HepG2 (cell line): ENCODE data around the gene GPR107. TPM values are rescaled to one million over a fixed set of nuclear protein-coding genes. Genes with fewer than 3 reads are reported as not detected.

Source experiments
- ATAC-seq: fragments of 200-7000 bp; cut with Tn5 transposase; 3 replicates; pipeline ENCODE4 v1.9.1; 2020; ENCODE audit warnings: mild to moderate bottlenecking, moderate library complexity
- BruUV-seq: library from RNA; stranded (reverse); fragments of 400-500 nt; replicated peaks from 2 replicates; lab custom pipeline; 2021; lab: Mats Ljungman, UMichigan
- CTCF ChIA-PET: fragments of 300-600 bp; formaldehyde crosslinking; extraction: SDS; loops from one replicate; lab custom pipeline; 2021; ENCODE audit warnings: low total read pairs, inconsistent platforms, low intra/inter-chr PET ratio; lab: Yijun Ruan, JAX
- POLR2A ChIA-PET: fragments of 350-600 bp; sonication (Branson Sonifier 250); formaldehyde crosslinking; loops from one replicate; lab custom pipeline; 2020; ENCODE audit warnings: antibody characterized with exemption, inconsistent platforms; lab: Yijun Ruan, JAX
- DNase-seq: peaks from one replicate; pipeline ENCODE4 v3.0.0-alpha.2; 2015; ENCODE audit warnings: low spot score
- FAIRE-seq: peaks from 3 replicates; lab custom pipeline; 2011; peaks lifted over from hg19 to GRCh38; lab: Jason Lieb, UNC
- H2AFZ ChIP-seq: one replicate; pipeline ENCODE4 v1.6.1; 2011; ENCODE audit warnings: low read length, inconsistent platforms
- H3K27ac ChIP-seq: fragments of 300-600 bp; 3 replicates; pipeline ENCODE4 v1.8.0; 2011; ENCODE audit warnings: mixed run types, mild to moderate bottlenecking, mixed read lengths, low read length, inconsistent platforms; ENCODE audit not compliant: insufficient read depth; ENCODE audit errors: extremely low read length
- H3K27me3 ChIP-seq, 2 experiments: fragments of 200-600 bp in 1 of 2; 2 replicates in 1 of 2; 3 replicates in 1 of 2; pipeline versions ENCODE4 v1.6.0 to v1.8.0; 2011; ENCODE audit warnings: low read length in 2 of 2, mild to moderate bottlenecking in 2 of 2, moderate library complexity in 2 of 2, inconsistent platforms in 1 of 2; ENCODE audit not compliant: insufficient read depth in 2 of 2, control insufficient read depth in 1 of 2
- H3K36me3 ChIP-seq, 2 experiments: fragments of 200-600 bp in 1 of 2; replicated peaks in 1 of 2; 2 replicates in 1 of 2; 3 replicates in 1 of 2; pipeline versions ENCODE4 v1.5.1 to v1.8.0; 2011; ENCODE audit warnings: low read length in 2 of 2, inconsistent platforms in 1 of 2; ENCODE audit not compliant: insufficient read depth in 2 of 2, control insufficient read depth in 1 of 2
- H3K4me1 ChIP-seq: 2 replicates; pipeline ENCODE4 v1.5.1; 2012; ENCODE audit warnings: low read length, inconsistent platforms; ENCODE audit not compliant: insufficient read depth
- H3K4me2 ChIP-seq: 2 replicates; pipeline ENCODE4 v1.6.0; 2011; ENCODE audit warnings: low read depth, low read length, inconsistent platforms
- H3K4me3 ChIP-seq, 3 experiments: fragments of 200-600 bp in 1 of 3; sonication (generic), shearing (Covaris generic) in 1 of 3; replicated peaks in 1 of 3; 2 replicates each; pipeline ENCODE4 v1.5.1; 2011 to 2016; ENCODE audit warnings: low read length in 3 of 3, inconsistent platforms in 2 of 3, low read depth in 2 of 3, mild to moderate bottlenecking in 2 of 3, control low read depth in 1 of 3, mixed read lengths in 1 of 3; ENCODE audit not compliant: insufficient read depth in 1 of 3
- H3K79me2 ChIP-seq: one replicate; pipeline ENCODE4 v1.6.1; 2011; ENCODE audit warnings: low read length, inconsistent platforms; ENCODE audit not compliant: insufficient read depth
- H3K9ac ChIP-seq: 2 replicates; pipeline ENCODE4 v1.6.0; 2011; ENCODE audit warnings: mild to moderate bottlenecking, low read depth, low read length, inconsistent platforms; ENCODE audit not compliant: insufficient read depth
- H3K9me3 ChIP-seq: 2 replicates; pipeline ENCODE4 v1.5.1; 2012; ENCODE audit warnings: mild to moderate bottlenecking, low read length
- H4K20me1 ChIP-seq: 2 replicates; pipeline ENCODE4 v1.6.0; 2011; ENCODE audit warnings: inconsistent platforms, mild to moderate bottlenecking, low read length, moderate library complexity; ENCODE audit not compliant: insufficient read depth
- FIP1L1 ChIP-seq: fragments of 200-400 bp; formaldehyde crosslinking; IDR thresholded peaks from 2 replicates; pipeline ENCODE4 v1.6.1; 2018; ENCODE audit warnings: low read depth, mild to moderate bottlenecking, low read length, moderate library complexity, borderline replicate concordance; ENCODE audit not compliant: insufficient read depth
- FOXA1 ChIP-seq, 2 experiments: fragments of 450-650 bp in 1 of 2; sonication (generic) in 1 of 2; formaldehyde crosslinking in 1 of 2; IDR thresholded peaks; 2 replicates each; pipeline versions ENCODE4 v1.4.0 to v1.6.1; 2016 to 2020; ENCODE audit warnings: missing genetic modification reagents in 1 of 2
- NCOR1 ChIP-seq: fragments of 200-600 bp; sonication (generic); IDR thresholded peaks from 2 replicates; pipeline ENCODE4 v1.7.0; 2017; ENCODE audit warnings: antibody characterized with exemption, low read length, borderline replicate concordance
- RARA ChIP-seq: IDR thresholded peaks from 2 replicates; pipeline ENCODE4 v1.6.1; 2016; ENCODE audit warnings: missing genetic modification reagents, missing compliant biosample characterization
- SAP130 ChIP-seq: IDR thresholded peaks from 2 replicates; pipeline ENCODE4 v1.6.1; 2016; ENCODE audit warnings: low read depth
- SOX6 ChIP-seq, 2 experiments: fragments of 450-650 bp in 1 of 2; sonication (generic) in 1 of 2; formaldehyde crosslinking in 1 of 2; IDR thresholded peaks; 2 replicates each; pipeline versions ENCODE4 v1.4.0 to v1.6.1; 2017 to 2020; ENCODE audit warnings: antibody characterized with exemption in 1 of 2, mild to moderate bottlenecking in 1 of 2, missing genetic modification reagents in 1 of 2
- XRCC5 ChIP-seq: fragments of 200-400 bp; formaldehyde crosslinking; optimal IDR thresholded peaks from 2 replicates; pipeline ENCODE3; 2017; ENCODE audit warnings: mild to moderate bottlenecking, low read length
- ZNF292 ChIP-seq: sonication (generic); formaldehyde crosslinking; IDR thresholded peaks from 2 replicates; pipeline ENCODE4 v1.8.1; 2022; ENCODE audit warnings: mild to moderate bottlenecking, low read depth, missing genetic modification reagents, borderline replicate concordance
- ZSCAN30 ChIP-seq: sonication (generic); formaldehyde crosslinking; IDR thresholded peaks from 2 replicates; pipeline ENCODE4 v1.5.0; 2020; ENCODE audit warnings: mild to moderate bottlenecking, missing genetic modification reagents
- WGBS: methylation state at CpG from one replicate; pipeline ENCODE4 v1.1.6; 2017; ENCODE audit warnings: low lambda C conversion rate; 5-methylcytosine and 5-hydroxymethylcytosine counted together
- in situ Hi-C: cut with HindIII; loops from 2 replicates; pipeline ENCODE4 v1.10.0; 2017; ENCODE audit warnings: low pct_unique_long_range_greater_than_20kb; ENCODE audit not compliant: extremely low pct_ligation_motif_present
- intact Hi-C: fragments of 100-400 bp; cut with micrococcal nuclease; formaldehyde crosslinking; loops from one replicate; pipeline ENCODE4 v1.10.0; 2022; ENCODE audit not compliant: unreplicated experiment
- polyA plus RNA-seq, 8 experiments: library from polyadenylated mRNA; depleted of rRNA in 3 of 8; stranded (reverse) in 7 of 8; unstranded in 1 of 8; fragments of >200 nt; fragmentation: Illumina TruSeq in 4 of 8; extraction: Trizol in 4 of 8; gene quantifications; 2 replicates each; pipeline versions ENCODE4 v1.2.1 to v1.2.3, GENCODE V29; 2011 to 2016; ENCODE audit warnings: low read depth in 4 of 8, missing spikeins in 1 of 8, mixed read lengths in 1 of 8; ENCODE audit not compliant: insufficient read depth in 1 of 8
- total RNA-seq, 5 experiments: library from RNA; depleted of rRNA; stranded (reverse); fragments of >200 nt; fragmentation: Illumina TruSeq; extraction: Trizol; gene quantifications; 2 replicates each; pipeline ENCODE4 v1.2.3, GENCODE V29; 2016; ENCODE audit warnings: low read depth in 1 of 5
- TF ChIP-seq, protein P1 (sequence below), 2 experiments: fragments of 450-650 bp in 1 of 2; sonication (generic) in 1 of 2; formaldehyde crosslinking in 1 of 2; IDR thresholded peaks; 2 replicates each; pipeline versions ENCODE4 v1.6.1 to v1.8.0; 2016 to 2022; ENCODE audit warnings: antibody characterized with exemption in 1 of 2, mild to moderate bottlenecking in 1 of 2, missing genetic modification reagents in 1 of 2
- TF ChIP-seq, protein P2 (sequence below): sonication (generic); formaldehyde crosslinking; IDR thresholded peaks from 2 replicates; pipeline ENCODE4 v1.4.0; 2020; ENCODE audit warnings: missing genetic modification reagents, mild to moderate bottlenecking, borderline replicate concordance

Gene GPR107
- total and polyA plus RNA-seq, 2 of the 13 experiments (the other 11 are each of a cell fraction or from before 2014, with no cell fraction given) = 22.5 to 24.4 TPM

DNA sequence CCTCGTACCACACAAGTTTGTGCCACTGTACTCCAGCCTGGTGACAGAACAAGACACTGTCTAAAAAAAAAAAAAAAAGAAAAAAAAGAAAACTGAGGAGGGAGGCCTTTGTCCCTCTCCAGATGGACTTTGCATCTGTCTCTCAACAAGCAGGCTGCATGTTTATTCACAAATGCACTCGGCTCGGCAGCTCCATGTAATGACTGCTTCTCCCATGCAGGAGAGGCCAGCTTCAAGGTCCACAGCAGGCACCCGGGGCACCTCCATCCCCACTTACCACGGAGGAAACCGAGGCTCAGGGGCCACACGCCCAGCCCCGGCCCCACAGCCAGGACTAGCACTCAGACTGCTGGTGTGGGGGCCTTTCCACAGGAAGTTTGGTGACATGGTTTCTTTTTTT lies 105.4 kb downstream of the GPR107 start:
- intact Hi-C loops (no loop called here), in situ Hi-C loops (no loop called here)
- 3% methylated on average over 8 of the region's 8 CpGs for WGBS
- H3K27me3 ChIP-seq = peaks cover 0 to 2% of the 10 kb centered on the region in 2 experiments; a peak in 1 of 5 replicates
- H4K20me1 ChIP-seq = no peaks in the 10 kb centered on the region
- DNase-seq = peak; percentile 69
- peak; percentile 79 for ATAC-seq
- peaks cover 38% of the 10 kb centered on the region for H3K4me1 ChIP-seq
- H3K4me3 ChIP-seq = peak overlapping the region in 2 of 3 experiments; percentile 12 to 50; a peak in 1 of 6 replicates
- H3K36me3 ChIP-seq = no peaks in the 10 kb centered on the region
- peak overlapping the region; percentile 70 for H3K4me2 ChIP-seq
- H2AFZ ChIP-seq = no peak overlapping the region
- no peaks in the 10 kb centered on the region for H3K9me3 ChIP-seq
- no TSS peak for BruUV-seq
- H3K27ac ChIP-seq = no peak overlapping the region
- FAIRE-seq = peak; percentile 40
- ChIA-PET POLR2A (no interaction called here), CTCF (no interaction called here)
- H3K9ac ChIP-seq = no peak overlapping the region
- H3K79me2 ChIP-seq = no peaks in the 10 kb centered on the region
- TF ChIP-seq RARA (CRISPR knock-in tag) (0 out of 2 replicates have a peak, but pooled peaks have one; percentile 19), XRCC5 (peak; percentile 18), SAP130 (peak; percentile 35; the same call in 1 of the 2 replicates), FIP1L1 (no peak), ZNF292 (CRISPR knock-in tag) (peak; percentile 29; the same call in 1 of the 2 replicates), SOX6 (IDR thresholded peaks at IDR 0.05) (no peak), SOX6 (CRISPR knock-in tag; IDR thresholded peaks at IDR 0.05) (peak; percentile 59), NCOR1 (peak; percentile 76; the same call in 1 of the 2 replicates), ZSCAN30 (CRISPR knock-in tag) (no peak), FOXA1 (IDR thresholded peaks at IDR 0.05) (no peak), FOXA1 (CRISPR knock-in tag; IDR thresholded peaks at IDR 0.05) (peak; percentile 60)
- TF ChIP-seq, protein P1, sequence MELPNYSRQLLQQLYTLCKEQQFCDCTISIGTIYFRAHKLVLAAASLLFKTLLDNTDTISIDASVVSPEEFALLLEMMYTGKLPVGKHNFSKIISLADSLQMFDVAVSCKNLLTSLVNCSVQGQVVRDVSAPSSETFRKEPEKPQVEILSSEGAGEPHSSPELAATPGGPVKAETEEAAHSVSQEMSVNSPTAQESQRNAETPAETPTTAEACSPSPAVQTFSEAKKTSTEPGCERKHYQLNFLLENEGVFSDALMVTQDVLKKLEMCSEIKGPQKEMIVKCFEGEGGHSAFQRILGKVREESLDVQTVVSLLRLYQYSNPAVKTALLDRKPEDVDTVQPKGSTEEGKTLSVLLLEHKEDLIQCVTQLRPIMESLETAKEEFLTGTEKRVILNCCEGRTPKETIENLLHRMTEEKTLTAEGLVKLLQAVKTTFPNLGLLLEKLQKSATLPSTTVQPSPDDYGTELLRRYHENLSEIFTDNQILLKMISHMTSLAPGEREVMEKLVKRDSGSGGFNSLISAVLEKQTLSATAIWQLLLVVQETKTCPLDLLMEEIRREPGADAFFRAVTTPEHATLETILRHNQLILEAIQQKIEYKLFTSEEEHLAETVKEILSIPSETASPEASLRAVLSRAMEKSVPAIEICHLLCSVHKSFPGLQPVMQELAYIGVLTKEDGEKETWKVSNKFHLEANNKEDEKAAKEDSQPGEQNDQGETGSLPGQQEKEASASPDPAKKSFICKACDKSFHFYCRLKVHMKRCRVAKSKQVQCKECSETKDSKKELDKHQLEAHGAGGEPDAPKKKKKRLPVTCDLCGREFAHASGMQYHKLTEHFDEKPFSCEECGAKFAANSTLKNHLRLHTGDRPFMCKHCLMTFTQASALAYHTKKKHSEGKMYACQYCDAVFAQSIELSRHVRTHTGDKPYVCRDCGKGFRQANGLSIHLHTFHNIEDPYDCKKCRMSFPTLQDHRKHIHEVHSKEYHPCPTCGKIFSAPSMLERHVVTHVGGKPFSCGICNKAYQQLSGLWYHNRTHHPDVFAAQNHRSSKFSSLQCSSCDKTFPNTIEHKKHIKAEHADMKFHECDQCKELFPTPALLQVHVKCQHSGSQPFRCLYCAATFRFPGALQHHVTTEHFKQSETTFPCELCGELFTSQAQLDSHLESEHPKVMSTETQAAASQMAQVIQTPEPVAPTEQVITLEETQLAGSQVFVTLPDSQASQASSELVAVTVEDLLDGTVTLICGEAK (IDR thresholded peaks at IDR 0.05) = no peak
- TF ChIP-seq, protein P1 (CRISPR knock-in tag; IDR thresholded peaks at IDR 0.05) = peak; percentile 71
- TF ChIP-seq, protein P2, sequence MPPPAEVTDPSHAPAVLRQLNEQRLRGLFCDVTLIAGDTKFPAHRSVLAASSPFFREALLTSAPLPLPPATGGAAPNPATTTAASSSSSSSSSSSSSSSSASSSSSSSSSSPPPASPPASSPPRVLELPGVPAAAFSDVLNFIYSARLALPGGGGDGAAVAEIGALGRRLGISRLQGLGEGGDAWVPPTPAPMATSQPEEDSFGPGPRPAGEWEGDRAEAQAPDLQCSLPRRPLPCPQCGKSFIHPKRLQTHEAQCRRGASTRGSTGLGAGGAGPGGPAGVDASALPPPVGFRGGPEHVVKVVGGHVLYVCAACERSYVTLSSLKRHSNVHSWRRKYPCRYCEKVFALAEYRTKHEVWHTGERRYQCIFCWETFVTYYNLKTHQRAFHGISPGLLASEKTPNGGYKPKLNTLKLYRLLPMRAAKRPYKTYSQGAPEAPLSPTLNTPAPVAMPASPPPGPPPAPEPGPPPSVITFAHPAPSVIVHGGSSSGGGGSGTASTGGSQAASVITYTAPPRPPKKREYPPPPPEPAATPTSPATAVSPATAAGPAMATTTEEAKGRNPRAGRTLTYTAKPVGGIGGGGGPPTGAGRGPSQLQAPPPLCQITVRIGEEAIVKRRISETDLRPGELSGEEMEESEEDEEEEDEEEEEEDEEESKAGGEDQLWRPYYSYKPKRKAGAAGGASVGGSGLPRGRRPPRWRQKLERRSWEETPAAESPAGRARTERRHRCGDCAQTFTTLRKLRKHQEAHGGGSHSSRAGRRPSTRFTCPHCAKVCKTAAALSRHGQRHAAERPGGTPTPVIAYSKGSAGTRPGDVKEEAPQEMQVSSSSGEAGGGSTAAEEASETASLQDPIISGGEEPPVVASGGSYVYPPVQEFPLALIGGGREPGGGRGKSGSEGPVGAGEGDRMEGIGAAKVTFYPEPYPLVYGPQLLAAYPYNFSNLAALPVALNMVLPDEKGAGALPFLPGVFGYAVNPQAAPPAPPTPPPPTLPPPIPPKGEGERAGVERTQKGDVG (CRISPR knock-in tag) = no peak
